GM12878 (cell line): ENCODE results near the gene FAM237B. TPM values are rescaled to one million over a fixed set of nuclear protein-coding genes. Genes with fewer than 3 reads are reported as not detected.

Experiments used
- ATAC-seq: fragments of 200-7000 bp; cut with Tn5 transposase; 3 replicates; pipeline ENCODE4 v1.9.1; 2020; ENCODE audit warnings: mild to moderate bottlenecking, moderate library complexity
- BruUV-seq: library from RNA; stranded (reverse); fragments of 400-500 nt; replicated peaks from 2 replicates; lab custom pipeline; 2021; lab: Mats Ljungman, UMichigan
- CTCF ChIA-PET: fragments of 300-600 bp; sonication (Branson Sonifier 250); formaldehyde crosslinking; extraction: SDS; loops from one replicate; lab custom pipeline; 2021; ENCODE audit warnings: inconsistent platforms; lab: Yijun Ruan, JAX
- POLR2A ChIA-PET: fragments of 350-600 bp; formaldehyde crosslinking; extraction: SDS; loops from one replicate; lab custom pipeline; 2021; ENCODE audit warnings: inconsistent platforms; lab: Charles Lee
- RAD21 ChIA-PET: fragments of 300-600 bp; sonication (Branson Sonifier 250); formaldehyde crosslinking; loops from one replicate; lab custom pipeline; 2023; ENCODE audit warnings: antibody characterized with exemption; ENCODE audit not compliant: unreplicated experiment; lab: Charles Lee
- SMC1A ChIA-PET: fragments of 300-600 bp; sonication (Branson Sonifier 250); formaldehyde crosslinking; loops from one replicate; lab custom pipeline; 2023; ENCODE audit not compliant: unreplicated experiment, uncharacterized antibody; lab: Charles Lee
- DNase-seq: peaks from one replicate; pipeline ENCODE4 v3.0.0-alpha.2; 2011; ENCODE audit warnings: low read depth, low spot score
- FAIRE-seq: peaks from 3 replicates; lab custom pipeline; 2011; peaks lifted over from hg19 to GRCh38; lab: Jason Lieb, UNC
- H2AFZ ChIP-seq: 2 replicates; pipeline ENCODE4 v1.6.0; 2011; ENCODE audit warnings: low read depth, low read length, control low read depth; ENCODE audit not compliant: control insufficient read depth
- H3K27ac ChIP-seq: 2 replicates; pipeline ENCODE4 v1.5.1; 2011; ENCODE audit warnings: control low read depth; ENCODE audit not compliant: control insufficient read depth, insufficient read depth
- H3K27me3 ChIP-seq, 2 experiments: replicated peaks in 1 of 2; 2 replicates each; pipeline versions ENCODE4 v1.6.0 to v1.6.1; 2011; ENCODE audit warnings: low read length in 1 of 2; ENCODE audit not compliant: control insufficient read depth in 2 of 2, insufficient read depth in 2 of 2
- H3K36me3 ChIP-seq, 2 experiments: 2 replicates each; pipeline ENCODE4 v1.5.1; 2011; ENCODE audit warnings: low read length in 1 of 2; ENCODE audit not compliant: control insufficient read depth in 2 of 2, insufficient read depth in 2 of 2
- H3K4me1 ChIP-seq: 2 replicates; pipeline ENCODE4 v1.6.1; 2011; ENCODE audit warnings: mild to moderate bottlenecking, low read length, moderate library complexity, mixed read lengths; ENCODE audit not compliant: control insufficient read depth, insufficient read depth
- H3K4me2 ChIP-seq: 2 replicates; pipeline ENCODE4 v1.6.0; 2011; ENCODE audit warnings: control low read depth; ENCODE audit not compliant: control insufficient read depth, insufficient read depth
- H3K4me3 ChIP-seq: fragments of 200-600 bp; sonication (generic); 2 replicates; pipeline ENCODE4 v1.5.1; 2016
- H3K79me2 ChIP-seq: 2 replicates; pipeline ENCODE4 v1.6.0; 2011; ENCODE audit warnings: low read length; ENCODE audit not compliant: control insufficient read depth, insufficient read depth
- H3K9ac ChIP-seq: 2 replicates; pipeline ENCODE4 v1.8.0; 2011; ENCODE audit warnings: low read length, control low read depth, mixed read lengths; ENCODE audit not compliant: control insufficient read depth, insufficient read depth
- H3K9me3 ChIP-seq: replicated peaks from 3 replicates; pipeline ENCODE4 v1.5.1; 2011; ENCODE audit warnings: mild to moderate bottlenecking, low read length; ENCODE audit not compliant: control insufficient read depth, insufficient read depth
- H4K20me1 ChIP-seq: 2 replicates; pipeline ENCODE4 v1.6.0; 2011; ENCODE audit not compliant: control insufficient read depth, insufficient read depth
- ATF7 ChIP-seq: fragments of 450-650 bp; IDR thresholded peaks from 2 replicates; pipeline ENCODE4 v1.6.1; 2016; ENCODE audit warnings: low read depth, mild to moderate bottlenecking
- CHD1 ChIP-seq: IDR thresholded peaks from 2 replicates; pipeline ENCODE4 v1.6.1; 2012; ENCODE audit warnings: low read depth, low read length, improper control_type of control experiment
- EED ChIP-seq: sonication (generic); IDR thresholded peaks from 2 replicates; pipeline ENCODE4 v1.6.1; 2016; ENCODE audit warnings: antibody characterized with exemption, low read depth
- ETV6 ChIP-seq, 2 experiments: fragments of 450-650 bp in 1 of 2; IDR thresholded peaks in 1 of 2; conservative IDR thresholded peaks in 1 of 2; 2 replicates each; pipeline ENCODE4 v1.6.1; 2014; ENCODE audit warnings: antibody characterized with exemption in 1 of 2, borderline replicate concordance in 1 of 2, low read depth in 1 of 2, mild to moderate bottlenecking in 1 of 2, moderate library complexity in 1 of 2
- MEF2B ChIP-seq: fragments of 450-650 bp; IDR thresholded peaks from 2 replicates; pipeline ENCODE4 v1.6.1; 2018; ENCODE audit warnings: mild to moderate bottlenecking, moderate library complexity; ENCODE audit not compliant: partially characterized antibody, poor library complexity, severe bottlenecking
- RCOR1 ChIP-seq: conservative IDR thresholded peaks from 2 replicates; pipeline ENCODE4 v1.6.1; 2012; ENCODE audit warnings: low read depth, low read length, improper control_type of control experiment
- RELA ChIP-seq: fragments of 450-650 bp; IDR thresholded peaks from 2 replicates; pipeline ENCODE4 v1.8.0; 2014; ENCODE audit warnings: borderline replicate concordance; ENCODE audit not compliant: partially characterized antibody
- YY1 ChIP-seq: IDR thresholded peaks from 2 replicates; pipeline ENCODE4 v1.6.1; 2011; ENCODE audit warnings: low read depth, mild to moderate bottlenecking, low read length
- ZNF24 ChIP-seq: fragments of 450-650 bp; IDR thresholded peaks from 2 replicates; pipeline ENCODE4 v1.6.1; 2017; ENCODE audit warnings: antibody characterized with exemption, mild to moderate bottlenecking
- WGBS: methylation state at CpG from one replicate; pipeline ENCODE4 v1.1.6; 2016; ENCODE audit warnings: low lambda C conversion rate; ENCODE audit not compliant: insufficient replicate concordance, insufficient coverage; ENCODE audit errors: missing lambda C conversion rate; 5-methylcytosine and 5-hydroxymethylcytosine counted together
- in situ Hi-C: fragments of 300-500 bp; cut with MboI; formaldehyde crosslinking; loops from 9 replicates; pipeline ENCODE4 v1.14.3; 2018; ENCODE audit warnings: mixed read lengths
- intact Hi-C: fragments of 100-400 bp; cut with micrococcal nuclease; formaldehyde crosslinking; loops from one replicate; pipeline ENCODE4 v1.14.2; 2022; ENCODE audit not compliant: unreplicated experiment
- polyA plus RNA-seq, 11 experiments: library from polyadenylated mRNA; depleted of rRNA in 4 of 11; unstranded in 6 of 11; stranded (reverse) in 5 of 11; fragments of >200 nt; fragmentation: Nextera tagmentation in 4 of 11; fragmentation: Illumina TruSeq in 1 of 11; extraction: Ambion mirVana in 4 of 11; extraction: Trizol in 1 of 11; gene quantifications; 1 replicate in 1 of 11; 2 replicates in 10 of 11; pipeline versions ENCODE4 v1.2.1 to v1.2.3, GENCODE V29; 2011 to 2016; ENCODE audit warnings: inconsistent platforms in 2 of 11, missing spikeins in 2 of 11, low read depth in 1 of 11
- total RNA-seq, 4 experiments: library from RNA; depleted of rRNA in 3 of 4; stranded (reverse); fragments of >200 nt in 3 of 4; fragmentation: Illumina TruSeq in 1 of 4; extraction: Trizol in 1 of 4; gene quantifications; 2 replicates each; pipeline versions ENCODE4 v1.2.1 to v1.2.3, GENCODE V29; 2013 to 2021
- TF ChIP-seq, protein P1 (sequence below): IDR thresholded peaks from 2 replicates; pipeline ENCODE4 v1.6.1; 2011; ENCODE audit warnings: mild to moderate bottlenecking, low read depth, low read length, moderate library complexity; ENCODE audit not compliant: insufficient replicate concordance
- TF ChIP-seq, protein P2 (sequence below): IDR thresholded peaks from 2 replicates; pipeline ENCODE4 v1.6.1; 2012; ENCODE audit warnings: improper control_type of control experiment, low read depth, low read length; ENCODE audit not compliant: insufficient replicate concordance
- TF ChIP-seq, protein P3 (sequence below): IDR thresholded peaks from 2 replicates; pipeline ENCODE4 v1.6.1; 2012; ENCODE audit warnings: low read depth, low read length, improper control_type of control experiment

FAM237B gene
- total and polyA plus RNA-seq, 10 of the 15 experiments (the other 5 are each of a cell fraction or from before 2014, with no cell fraction given), result not detected

DNA sequence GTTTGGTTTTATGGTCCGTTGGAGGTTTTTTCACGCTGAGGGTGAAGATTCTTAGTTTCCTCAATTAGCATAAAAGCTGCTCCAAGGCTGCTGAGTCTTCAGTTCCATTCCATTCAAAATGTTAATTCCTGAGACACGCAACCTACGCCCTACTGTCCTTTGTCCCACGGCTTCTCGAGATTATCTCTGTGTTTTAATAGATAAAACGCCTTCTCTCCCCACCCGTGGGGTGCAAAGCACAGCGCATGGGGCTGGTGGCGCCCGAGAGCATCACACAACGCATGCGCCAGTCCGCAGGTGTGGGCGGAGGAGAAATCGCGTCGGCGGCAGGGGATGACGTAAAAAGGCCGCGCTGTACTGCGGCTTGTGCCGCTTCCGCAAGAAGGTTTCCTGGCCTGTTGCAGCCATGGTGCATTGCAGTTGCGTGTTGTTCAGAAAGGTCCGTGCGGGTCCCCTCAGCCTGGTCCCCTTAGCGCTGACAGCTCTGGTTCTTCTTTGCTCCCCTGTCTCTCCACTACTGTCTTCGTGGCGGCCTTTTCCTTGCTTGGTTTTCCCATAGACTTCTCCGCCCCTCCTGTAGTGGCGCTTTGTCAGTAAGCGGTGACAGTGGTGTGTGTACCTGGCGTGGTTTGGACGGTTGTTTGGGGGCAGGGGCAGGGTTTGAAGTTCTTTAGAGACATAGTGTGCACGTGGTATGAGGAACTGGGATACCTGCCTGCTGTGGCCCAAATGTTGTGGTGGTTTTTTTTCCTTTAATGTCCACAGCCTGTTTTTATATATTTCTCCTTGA is 25.4 kb upstream of the FAM237B start, which contains the start of gene GTPBP10:
Gene GTPBP10 (plus strand): TSS at position 381 of the 790 bp plus-strand sequence. CDS start 26 bp downstream, at position 407.
- intact Hi-C loops (loop anchor here (1.0 kb wide), 1 partner anchor 57 kb away; the partner anchor contains the start of gene CLDN12), in situ Hi-C loops (loop anchor here (5.0 kb wide), 1 partner anchor 56 kb away; the partner anchor contains the start of gene CLDN12)
- ChIA-PET SMC1A (interaction anchor here (0.7 to 1.7 kb wide), 17 partner anchors 8 to 193 kb away, joined by 3 to 6 read pairs (median 4); partner anchors contain the start of gene STEAP1), POLR2A (interaction anchor here (0.8 kb wide), 2 partner anchors 57 to 100 kb away, joined by 3 to 8 read pairs; partner anchors contain the start of gene CLDN12), CTCF (interaction anchor here (0.6 to 2.2 kb wide), 20 partner anchors 10 to 193 kb away, joined by 3 to 15 read pairs (median 4); partner anchors contain the start of genes CLDN12 and STEAP1), RAD21 (interaction anchor here (1.1 to 1.6 kb wide), 4 partner anchors 49 to 158 kb away, joined by 3 to 5 read pairs (median 4); partner anchors contain the start of gene CLDN12)
- Histone ChIP-seq H3K27ac (peak within 1 kb of the TSS; percentile 99), H3K4me2 (peak within 1 kb of the TSS; percentile 91), H3K4me1 (peaks cover 6% of the 10 kb centered on the region; the same call in 1 of the 2 replicates), H3K27me3 (no peaks in the 10 kb centered on the region), H3K79me2 (peaks cover 29% of the 10 kb centered on the region), H3K36me3 (no peaks in the 10 kb centered on the region; a peak in 1 of 4 replicates), H3K9ac (peak within 1 kb of the TSS; percentile 94), H3K9me3 (no peaks in the 10 kb centered on the region; the same call in 2 of the 3 replicates), H2AFZ (peak within 1 kb of the TSS; percentile 98), H3K4me3 (peak within 1 kb of the TSS; percentile 92), H4K20me1 (no peaks in the 10 kb centered on the region)
- ATAC-seq (peak; percentile 92), DNase-seq (peak; percentile 88), FAIRE-seq (peak; percentile 98)
- WGBS, result under 1% methylated on average over 37 of the region's 37 CpGs
- TSS peak; percentile 88 for BruUV-seq
- TF ChIP-seq YY1 (peak; percentile 92), EED (no peak), ETV6 (conservative IDR thresholded peaks at IDR 0.05 in 1 of 2, IDR thresholded peaks at IDR 0.05 in 1 of 2; ENCODE audit: borderline replicate concordance in 1 of 2, low read depth in 1 of 2) (peak in 1 of 2 experiments; percentile 52; a peak in 1 of 4 replicates), ZNF24 (peak; percentile 38; the same call in 1 of the 2 replicates), RCOR1 (no peak), RELA (peak; percentile 82), ATF7 (peak; percentile 77), CHD1 (no peak), MEF2B (peak; percentile 31)
- TF ChIP-seq, protein P1, sequence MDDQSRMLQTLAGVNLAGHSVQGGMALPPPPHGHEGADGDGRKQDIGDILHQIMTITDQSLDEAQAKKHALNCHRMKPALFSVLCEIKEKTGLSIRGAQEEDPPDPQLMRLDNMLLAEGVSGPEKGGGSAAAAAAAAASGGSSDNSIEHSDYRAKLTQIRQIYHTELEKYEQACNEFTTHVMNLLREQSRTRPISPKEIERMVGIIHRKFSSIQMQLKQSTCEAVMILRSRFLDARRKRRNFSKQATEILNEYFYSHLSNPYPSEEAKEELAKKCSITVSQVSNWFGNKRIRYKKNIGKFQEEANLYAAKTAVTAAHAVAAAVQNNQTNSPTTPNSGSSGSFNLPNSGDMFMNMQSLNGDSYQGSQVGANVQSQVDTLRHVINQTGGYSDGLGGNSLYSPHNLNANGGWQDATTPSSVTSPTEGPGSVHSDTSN, result no peak
- TF ChIP-seq, protein P2, sequence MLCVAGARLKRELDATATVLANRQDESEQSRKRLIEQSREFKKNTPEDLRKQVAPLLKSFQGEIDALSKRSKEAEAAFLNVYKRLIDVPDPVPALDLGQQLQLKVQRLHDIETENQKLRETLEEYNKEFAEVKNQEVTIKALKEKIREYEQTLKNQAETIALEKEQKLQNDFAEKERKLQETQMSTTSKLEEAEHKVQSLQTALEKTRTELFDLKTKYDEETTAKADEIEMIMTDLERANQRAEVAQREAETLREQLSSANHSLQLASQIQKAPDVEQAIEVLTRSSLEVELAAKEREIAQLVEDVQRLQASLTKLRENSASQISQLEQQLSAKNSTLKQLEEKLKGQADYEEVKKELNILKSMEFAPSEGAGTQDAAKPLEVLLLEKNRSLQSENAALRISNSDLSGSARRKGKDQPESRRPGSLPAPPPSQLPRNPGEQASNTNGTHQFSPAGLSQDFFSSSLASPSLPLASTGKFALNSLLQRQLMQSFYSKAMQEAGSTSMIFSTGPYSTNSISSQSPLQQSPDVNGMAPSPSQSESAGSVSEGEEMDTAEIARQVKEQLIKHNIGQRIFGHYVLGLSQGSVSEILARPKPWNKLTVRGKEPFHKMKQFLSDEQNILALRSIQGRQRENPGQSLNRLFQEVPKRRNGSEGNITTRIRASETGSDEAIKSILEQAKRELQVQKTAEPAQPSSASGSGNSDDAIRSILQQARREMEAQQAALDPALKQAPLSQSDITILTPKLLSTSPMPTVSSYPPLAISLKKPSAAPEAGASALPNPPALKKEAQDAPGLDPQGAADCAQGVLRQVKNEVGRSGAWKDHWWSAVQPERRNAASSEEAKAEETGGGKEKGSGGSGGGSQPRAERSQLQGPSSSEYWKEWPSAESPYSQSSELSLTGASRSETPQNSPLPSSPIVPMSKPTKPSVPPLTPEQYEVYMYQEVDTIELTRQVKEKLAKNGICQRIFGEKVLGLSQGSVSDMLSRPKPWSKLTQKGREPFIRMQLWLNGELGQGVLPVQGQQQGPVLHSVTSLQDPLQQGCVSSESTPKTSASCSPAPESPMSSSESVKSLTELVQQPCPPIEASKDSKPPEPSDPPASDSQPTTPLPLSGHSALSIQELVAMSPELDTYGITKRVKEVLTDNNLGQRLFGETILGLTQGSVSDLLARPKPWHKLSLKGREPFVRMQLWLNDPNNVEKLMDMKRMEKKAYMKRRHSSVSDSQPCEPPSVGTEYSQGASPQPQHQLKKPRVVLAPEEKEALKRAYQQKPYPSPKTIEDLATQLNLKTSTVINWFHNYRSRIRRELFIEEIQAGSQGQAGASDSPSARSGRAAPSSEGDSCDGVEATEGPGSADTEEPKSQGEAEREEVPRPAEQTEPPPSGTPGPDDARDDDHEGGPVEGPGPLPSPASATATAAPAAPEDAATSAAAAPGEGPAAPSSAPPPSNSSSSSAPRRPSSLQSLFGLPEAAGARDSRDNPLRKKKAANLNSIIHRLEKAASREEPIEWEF, result no peak
- TF ChIP-seq, protein P3, sequence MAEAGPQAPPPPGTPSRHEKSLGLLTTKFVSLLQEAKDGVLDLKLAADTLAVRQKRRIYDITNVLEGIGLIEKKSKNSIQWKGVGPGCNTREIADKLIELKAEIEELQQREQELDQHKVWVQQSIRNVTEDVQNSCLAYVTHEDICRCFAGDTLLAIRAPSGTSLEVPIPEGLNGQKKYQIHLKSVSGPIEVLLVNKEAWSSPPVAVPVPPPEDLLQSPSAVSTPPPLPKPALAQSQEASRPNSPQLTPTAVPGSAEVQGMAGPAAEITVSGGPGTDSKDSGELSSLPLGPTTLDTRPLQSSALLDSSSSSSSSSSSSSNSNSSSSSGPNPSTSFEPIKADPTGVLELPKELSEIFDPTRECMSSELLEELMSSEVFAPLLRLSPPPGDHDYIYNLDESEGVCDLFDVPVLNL, result 0 out of 2 replicates have a peak, but pooled peaks have one; percentile 0
